GM12864 (cell line): ENCODE measurements around the gene MACROH2A1.

ENCODE experiments used
- DNase-seq: peaks from one replicate; pipeline ENCODE4 v3.0.0-alpha.2; 2011; ENCODE audit warnings: low read depth
- H3K4me3 ChIP-seq: 2 replicates; pipeline ENCODE4 v1.5.1; 2011; ENCODE audit warnings: mild to moderate bottlenecking, low read depth, low read length, control low read depth
- CTCF ChIP-seq: IDR thresholded peaks from 2 replicates; pipeline ENCODE4 v1.5.1; 2011; ENCODE audit warnings: low read depth, mild to moderate bottlenecking, moderate library complexity, low read length, control low read depth, inconsistent platforms; ENCODE audit errors: missing control alignments

Gene MACROH2A1

GRCh38 chr5:135384898-135385297 is 14.1 kb downstream of the MACROH2A1 start:
- DNase-seq, result no peak
- TF ChIP-seq CTCF, result no peak
- no peak overlapping the region for H3K4me3 ChIP-seq

GRCh38 chr5:135383803-135384495 is 15.1 kb downstream of the MACROH2A1 start:
- DNase-seq, result no peak
- no peak overlapping the region for H3K4me3 ChIP-seq
- TF ChIP-seq CTCF, result no peak

GRCh38 chr5:135382981-135383380 is 16.1 kb downstream of the MACROH2A1 start:
- no peak for DNase-seq
- TF ChIP-seq CTCF, result no peak
- H3K4me3 ChIP-seq, result no peak overlapping the region

GRCh38 chr5:135382106-135382790 is 16.8 kb downstream of the MACROH2A1 start:
- H3K4me3 ChIP-seq, result no peak overlapping the region
- DNase-seq, result no peak
- no peak for TF ChIP-seq CTCF

- no peak for TF ChIP-seq CTCF
- no peak overlapping the region for H3K4me3 ChIP-seq
- DNase-seq, result no peak
Measured at GRCh38 chr5:135379046-135379654, 19.9 kb downstream of the MACROH2A1 start.

GRCh38 chr5:135377751-135378680 is 21.0 kb downstream of the MACROH2A1 start:
- no peak for DNase-seq
- no peak overlapping the region for H3K4me3 ChIP-seq
- no peak for TF ChIP-seq CTCF
